GM12878 (cell line): ENCODE results near the gene TRUB1. TPM values are rescaled to one million over a fixed set of nuclear protein-coding genes. Genes with fewer than 3 reads are reported as not detected.

Experiments
- ATAC-seq: fragments of 200-7000 bp; cut with Tn5 transposase; 3 replicates; pipeline ENCODE4 v1.9.1; 2020; ENCODE audit warnings: mild to moderate bottlenecking, moderate library complexity
- BruUV-seq: library from RNA; stranded (reverse); fragments of 400-500 nt; replicated peaks from 2 replicates; lab custom pipeline; 2021; lab: Mats Ljungman, UMichigan
- CTCF ChIA-PET: fragments of 300-600 bp; sonication (Branson Sonifier 250); formaldehyde crosslinking; extraction: SDS; loops from one replicate; lab custom pipeline; 2021; ENCODE audit warnings: inconsistent platforms; lab: Yijun Ruan, JAX
- POLR2A ChIA-PET: fragments of 350-600 bp; formaldehyde crosslinking; extraction: SDS; loops from one replicate; lab custom pipeline; 2021; ENCODE audit warnings: inconsistent platforms; lab: Charles Lee
- RAD21 ChIA-PET: fragments of 300-600 bp; sonication (Branson Sonifier 250); formaldehyde crosslinking; loops from one replicate; lab custom pipeline; 2023; ENCODE audit warnings: antibody characterized with exemption; ENCODE audit not compliant: unreplicated experiment; lab: Charles Lee
- SMC1A ChIA-PET: fragments of 300-600 bp; sonication (Branson Sonifier 250); formaldehyde crosslinking; loops from one replicate; lab custom pipeline; 2023; ENCODE audit not compliant: unreplicated experiment, uncharacterized antibody; lab: Charles Lee
- DNase-seq: peaks from one replicate; pipeline ENCODE4 v3.0.0-alpha.2; 2011; ENCODE audit warnings: low read depth, low spot score
- FAIRE-seq: peaks from 3 replicates; lab custom pipeline; 2011; peaks lifted over from hg19 to GRCh38; lab: Jason Lieb, UNC
- H2AFZ ChIP-seq: 2 replicates; pipeline ENCODE4 v1.6.0; 2011; ENCODE audit warnings: low read depth, low read length, control low read depth; ENCODE audit not compliant: control insufficient read depth
- H3K27ac ChIP-seq: 2 replicates; pipeline ENCODE4 v1.5.1; 2011; ENCODE audit warnings: control low read depth; ENCODE audit not compliant: control insufficient read depth, insufficient read depth
- H3K27me3 ChIP-seq, 2 experiments: replicated peaks in 1 of 2; 2 replicates each; pipeline versions ENCODE4 v1.6.0 to v1.6.1; 2011; ENCODE audit warnings: low read length in 1 of 2; ENCODE audit not compliant: control insufficient read depth in 2 of 2, insufficient read depth in 2 of 2
- H3K36me3 ChIP-seq, 2 experiments: 2 replicates each; pipeline ENCODE4 v1.5.1; 2011; ENCODE audit warnings: low read length in 1 of 2; ENCODE audit not compliant: control insufficient read depth in 2 of 2, insufficient read depth in 2 of 2
- H3K4me1 ChIP-seq: 2 replicates; pipeline ENCODE4 v1.6.1; 2011; ENCODE audit warnings: mild to moderate bottlenecking, low read length, moderate library complexity, mixed read lengths; ENCODE audit not compliant: control insufficient read depth, insufficient read depth
- H3K4me2 ChIP-seq: 2 replicates; pipeline ENCODE4 v1.6.0; 2011; ENCODE audit warnings: control low read depth; ENCODE audit not compliant: control insufficient read depth, insufficient read depth
- H3K4me3 ChIP-seq: fragments of 200-600 bp; sonication (generic); 2 replicates; pipeline ENCODE4 v1.5.1; 2016
- H3K79me2 ChIP-seq: 2 replicates; pipeline ENCODE4 v1.6.0; 2011; ENCODE audit warnings: low read length; ENCODE audit not compliant: control insufficient read depth, insufficient read depth
- H3K9ac ChIP-seq: 2 replicates; pipeline ENCODE4 v1.8.0; 2011; ENCODE audit warnings: low read length, control low read depth, mixed read lengths; ENCODE audit not compliant: control insufficient read depth, insufficient read depth
- H3K9me3 ChIP-seq: replicated peaks from 3 replicates; pipeline ENCODE4 v1.5.1; 2011; ENCODE audit warnings: mild to moderate bottlenecking, low read length; ENCODE audit not compliant: control insufficient read depth, insufficient read depth
- H4K20me1 ChIP-seq: 2 replicates; pipeline ENCODE4 v1.6.0; 2011; ENCODE audit not compliant: control insufficient read depth, insufficient read depth
- KAT2A ChIP-seq: conservative IDR thresholded peaks from 2 replicates; pipeline ENCODE4 v1.6.1; 2011; ENCODE audit warnings: low read depth, low read length; ENCODE audit not compliant: control insufficient read depth
- MEF2A ChIP-seq: IDR thresholded peaks from 2 replicates; pipeline ENCODE4 v1.6.1; 2011; ENCODE audit warnings: low read depth, mild to moderate bottlenecking, low read length, moderate library complexity; ENCODE audit not compliant: insufficient read depth
- MXI1 ChIP-seq: fragments of 150-350 bp; IDR thresholded peaks from 2 replicates; pipeline ENCODE4 v1.6.1; 2011; ENCODE audit warnings: low read depth, mild to moderate bottlenecking, inconsistent platforms, low read length, improper control_type of control experiment
- RFX5 ChIP-seq: IDR thresholded peaks from 2 replicates; pipeline ENCODE4 v1.6.1; 2011; ENCODE audit warnings: low read depth, low read length, improper control_type of control experiment
- RUNX3 ChIP-seq: IDR thresholded peaks from 2 replicates; pipeline ENCODE4 v1.6.1; 2012; ENCODE audit warnings: low read length, inconsistent platforms
- SMAD1 ChIP-seq: fragments of 450-650 bp; IDR thresholded peaks from 2 replicates; pipeline ENCODE4 v1.6.1; 2018; ENCODE audit warnings: mild to moderate bottlenecking, low read depth; ENCODE audit not compliant: partially characterized antibody
- SMAD5 ChIP-seq: IDR thresholded peaks from 2 replicates; pipeline ENCODE4 v1.6.1; 2016; ENCODE audit warnings: antibody characterized with exemption, low read depth
- SPI1 ChIP-seq: IDR thresholded peaks from 2 replicates; pipeline ENCODE4 v1.6.1; 2011; ENCODE audit warnings: low read depth, mild to moderate bottlenecking, low read length, moderate library complexity, borderline replicate concordance; ENCODE audit not compliant: insufficient read depth
- SREBF1 ChIP-seq: IDR thresholded peaks from 2 replicates; pipeline ENCODE4 v1.6.1; 2012; ENCODE audit warnings: mild to moderate bottlenecking, low read length
- SRF ChIP-seq, 2 experiments: IDR thresholded peaks; 2 replicates each; pipeline ENCODE4 v1.6.1; 2011; ENCODE audit warnings: low read depth in 2 of 2, low read length in 2 of 2, mild to moderate bottlenecking in 1 of 2, moderate library complexity in 1 of 2
- TCF3 ChIP-seq: IDR thresholded peaks from 2 replicates; pipeline ENCODE4 v1.6.1; 2012; ENCODE audit warnings: low read depth, mild to moderate bottlenecking, low read length, borderline replicate concordance; ENCODE audit not compliant: insufficient read depth
- YY1 ChIP-seq: IDR thresholded peaks from 2 replicates; pipeline ENCODE4 v1.6.1; 2011; ENCODE audit warnings: low read depth, mild to moderate bottlenecking, low read length
- ZNF207 ChIP-seq: fragments of 450-650 bp; IDR thresholded peaks from 2 replicates; pipeline ENCODE4 v1.6.1; 2014; ENCODE audit warnings: antibody characterized with exemption, mild to moderate bottlenecking, borderline replicate concordance
- ZZZ3 ChIP-seq: IDR thresholded peaks from 2 replicates; pipeline ENCODE4 v1.6.1; 2011; ENCODE audit warnings: low read depth; ENCODE audit not compliant: control insufficient read depth, insufficient read length
- WGBS: methylation state at CpG from one replicate; pipeline ENCODE4 v1.1.6; 2016; ENCODE audit warnings: low lambda C conversion rate; ENCODE audit not compliant: insufficient replicate concordance, insufficient coverage; ENCODE audit errors: missing lambda C conversion rate; 5-methylcytosine and 5-hydroxymethylcytosine counted together
- in situ Hi-C: fragments of 300-500 bp; cut with MboI; formaldehyde crosslinking; loops from 9 replicates; pipeline ENCODE4 v1.14.3; 2018; ENCODE audit warnings: mixed read lengths
- intact Hi-C: fragments of 100-400 bp; cut with micrococcal nuclease; formaldehyde crosslinking; loops from one replicate; pipeline ENCODE4 v1.14.2; 2022; ENCODE audit not compliant: unreplicated experiment
- polyA plus RNA-seq, 11 experiments: library from polyadenylated mRNA; depleted of rRNA in 4 of 11; unstranded in 6 of 11; stranded (reverse) in 5 of 11; fragments of >200 nt; fragmentation: Nextera tagmentation in 4 of 11; fragmentation: Illumina TruSeq in 1 of 11; extraction: Ambion mirVana in 4 of 11; extraction: Trizol in 1 of 11; gene quantifications; 1 replicate in 1 of 11; 2 replicates in 10 of 11; pipeline versions ENCODE4 v1.2.1 to v1.2.3, GENCODE V29; 2011 to 2016; ENCODE audit warnings: inconsistent platforms in 2 of 11, missing spikeins in 2 of 11, low read depth in 1 of 11
- total RNA-seq, 4 experiments: library from RNA; depleted of rRNA in 3 of 4; stranded (reverse); fragments of >200 nt in 3 of 4; fragmentation: Illumina TruSeq in 1 of 4; extraction: Trizol in 1 of 4; gene quantifications; 2 replicates each; pipeline versions ENCODE4 v1.2.1 to v1.2.3, GENCODE V29; 2013 to 2021

Gene TRUB1
- total and polyA plus RNA-seq, 10 of the 15 experiments (the other 5 are each of a cell fraction or from before 2014, with no cell fraction given): 8.1 to 24.0 (median 15.9) TPM

DNA sequence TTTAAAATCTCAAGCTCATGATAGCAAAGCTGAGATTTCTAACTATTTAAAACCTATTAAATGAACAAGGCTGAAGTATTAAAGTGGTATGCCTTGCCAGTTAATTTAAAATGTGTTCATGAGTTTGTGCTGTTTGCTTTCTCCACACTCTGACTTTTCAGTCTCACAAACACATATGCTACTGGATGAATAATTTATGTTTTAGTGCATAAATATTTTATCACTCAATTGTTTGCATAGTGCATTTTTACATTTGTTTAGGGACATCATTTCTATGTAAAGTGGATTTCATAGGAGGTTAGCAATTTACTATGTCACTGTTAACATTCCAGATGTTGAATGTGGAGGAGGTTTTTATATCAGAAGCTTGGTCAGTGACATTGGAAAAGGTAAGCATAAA, 36.0 kb downstream of the TRUB1 start:
- no peak overlapping the region for H3K27ac ChIP-seq
- TF ChIP-seq RUNX3 (no peak), YY1 (no peak), MEF2A (no peak), RFX5 (no peak), ZZZ3 (no peak)
- H3K9ac ChIP-seq: no peak overlapping the region
- H3K79me2 ChIP-seq: no peaks in the 10 kb centered on the region
- FAIRE-seq: no peak
- ChIA-PET CTCF (interaction anchor here (0.6 to 2.0 kb wide), 2 partner anchors 95 to 155 kb away, joined by 3 to 8 read pairs; no protein-coding TSS in a partner anchor), SMC1A (interaction anchor here (0.8 to 1.8 kb wide), 2 partner anchors 11 to 17 kb away, joined by 3 to 7 read pairs; no protein-coding TSS in a partner anchor), POLR2A (interaction anchor here (1.4 kb wide), 1 partner anchor 23 kb away, joined by 3 read pairs; no protein-coding TSS in a partner anchor), RAD21 (no interaction called here)
- intact Hi-C loops: no loop called here
- no peaks in the 10 kb centered on the region for H4K20me1 ChIP-seq
- no peak overlapping the region for H2AFZ ChIP-seq
- no peak overlapping the region for H3K4me3 ChIP-seq
- no TSS peak for BruUV-seq
- H3K4me2 ChIP-seq: no peak overlapping the region
- no peaks in the 10 kb centered on the region for H3K9me3 ChIP-seq
- peaks cover 0 to 2% of the 10 kb centered on the region in 2 experiments; a peak in 1 of 4 replicates for H3K36me3 ChIP-seq
- H3K4me1 ChIP-seq: no peaks in the 10 kb centered on the region
- H3K27me3 ChIP-seq: no peaks in the 10 kb centered on the region
- in situ Hi-C loops: no loop called here
- no peak for DNase-seq
- no peak for ATAC-seq

DNA sequence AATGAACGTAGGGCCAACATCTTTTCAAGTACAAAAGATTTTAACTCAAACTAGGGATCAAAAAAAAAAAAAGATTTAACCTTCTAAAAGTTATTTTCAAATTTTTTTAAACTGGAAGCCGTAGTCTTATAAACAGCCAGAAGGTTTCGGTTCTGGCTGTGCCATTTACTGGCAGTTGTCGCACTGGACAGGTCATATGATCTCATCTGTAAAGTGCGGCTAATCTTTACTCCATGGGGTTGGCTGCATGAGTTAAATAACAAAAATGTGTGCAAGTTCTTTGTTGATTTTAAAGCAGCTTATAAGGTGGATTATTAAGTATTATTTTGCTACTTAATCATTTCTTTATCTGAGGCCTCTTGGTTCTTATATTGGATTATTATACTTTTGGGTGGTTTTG, 36.6 kb downstream of the TRUB1 start:
- POLR2A ChIA-PET: interaction anchor here (1.4 kb wide), 1 partner anchor 22 kb away, joined by 3 read pairs; no protein-coding TSS in a partner anchor
- in situ Hi-C loops: no loop called here

More for the DNA sequence above, 36.6 kb downstream of the TRUB1 start:
- ChIA-PET RAD21 (interaction anchor here (1.4 kb wide), 1 partner anchor 503 kb away, joined by 3 read pairs; no protein-coding TSS in a partner anchor), SMC1A (interaction anchor here (0.8 to 2.0 kb wide), 3 partner anchors 12 to 18 kb away, joined by 3 to 7 read pairs (median 4); no protein-coding TSS in a partner anchor), CTCF (interaction anchor here (2.0 kb wide), 1 partner anchor 95 kb away, joined by 8 read pairs; no protein-coding TSS in a partner anchor)
- DNase-seq (no peak), ATAC-seq (no peak), FAIRE-seq (no peak)
- no peaks in the 10 kb centered on the region for H3K27me3 ChIP-seq
- H3K79me2 ChIP-seq: no peaks in the 10 kb centered on the region
- WGBS: 96% methylated on average over 4 of the region's 5 CpGs
- no peak overlapping the region for H3K9ac ChIP-seq
- no peak overlapping the region for H3K4me3 ChIP-seq
- H3K27ac ChIP-seq: no peak overlapping the region
- intact Hi-C loops: no loop called here
- peaks cover 0 to 2% of the 10 kb centered on the region in 2 experiments; a peak in 1 of 4 replicates for H3K36me3 ChIP-seq
- H2AFZ ChIP-seq: no peak overlapping the region
- H3K4me1 ChIP-seq: no peaks in the 10 kb centered on the region
- H3K4me2 ChIP-seq: no peak overlapping the region
- no peaks in the 10 kb centered on the region for H3K9me3 ChIP-seq
- no TSS peak for BruUV-seq
- no peaks in the 10 kb centered on the region for H4K20me1 ChIP-seq
- TF ChIP-seq SREBF1 (no peak), SMAD5 (no peak), SRF (IDR thresholded peaks at IDR 0.05; ENCODE audit: low read depth in 2 of 2, low read length in 2 of 2) (no peak), ZNF207 (no peak), KAT2A (no peak), MXI1 (no peak), SPI1 (no peak), SMAD1 (no peak), TCF3 (no peak)
